HepG2 (cell line): ENCODE data around the gene SGMS1. TPM values are rescaled to one million over a fixed set of nuclear protein-coding genes. Genes with fewer than 3 reads are reported as not detected.

ENCODE experiments used
- ATF4 ChIP-seq, 2 experiments: fragments of 450-650 bp in 1 of 2; sonication (generic) in 1 of 2; formaldehyde crosslinking; IDR thresholded peaks; 2 replicates each; pipeline versions ENCODE4 v1.5.0 to v1.8.0; 2020 to 2022; ENCODE audit warnings: mild to moderate bottlenecking in 1 of 2, missing genetic modification reagents in 1 of 2
- ATF6 ChIP-seq: sonication (generic); formaldehyde crosslinking; conservative IDR thresholded peaks from 2 replicates; pipeline ENCODE4 v1.4.0; 2020; ENCODE audit warnings: missing genetic modification reagents
- ERF ChIP-seq: IDR thresholded peaks from 2 replicates; pipeline ENCODE4 v1.6.1; 2018; ENCODE audit warnings: missing biosample characterization, missing genetic modification reagents
- FOXJ3 ChIP-seq: sonication (generic); formaldehyde crosslinking; IDR thresholded peaks from 2 replicates; pipeline ENCODE4 v1.4.0; 2020; ENCODE audit warnings: missing genetic modification reagents, mild to moderate bottlenecking, borderline replicate concordance
- FOXP4 ChIP-seq: sonication (generic); formaldehyde crosslinking; IDR thresholded peaks from 2 replicates; pipeline ENCODE4 v1.4.0; 2020; ENCODE audit warnings: missing genetic modification reagents
- GMEB1 ChIP-seq: sonication (generic); formaldehyde crosslinking; IDR thresholded peaks from 2 replicates; pipeline ENCODE4 v1.5.1; 2020; ENCODE audit warnings: missing genetic modification reagents, mild to moderate bottlenecking, borderline replicate concordance
- KMT2A ChIP-seq: sonication (generic); formaldehyde crosslinking; IDR thresholded peaks from 2 replicates; pipeline ENCODE4 v1.4.0; 2020; ENCODE audit warnings: missing genetic modification reagents
- NCOA5 ChIP-seq: sonication (generic); formaldehyde crosslinking; IDR thresholded peaks from 2 replicates; pipeline ENCODE4 v1.4.0; 2020; ENCODE audit warnings: missing genetic modification reagents
- ZNF12 ChIP-seq: sonication (generic); formaldehyde crosslinking; IDR thresholded peaks from 2 replicates; pipeline ENCODE4 v1.5.0; 2020; ENCODE audit warnings: missing genetic modification reagents
- ZNF160 ChIP-seq: sonication (generic); formaldehyde crosslinking; IDR thresholded peaks from 2 replicates; pipeline ENCODE4 v1.8.0; 2022; ENCODE audit warnings: mild to moderate bottlenecking, inconsistent platforms, missing genetic modification reagents
- ZNF407 ChIP-seq: sonication (generic); formaldehyde crosslinking; IDR thresholded peaks from one replicate; pipeline ENCODE4 v1.5.1; 2020; ENCODE audit warnings: mild to moderate bottlenecking, missing genetic modification reagents; ENCODE audit errors: not compliant biosample characterization
- ZNF619 ChIP-seq: sonication (generic); formaldehyde crosslinking; IDR thresholded peaks from 2 replicates; pipeline ENCODE4 v1.4.0; 2020; ENCODE audit warnings: mild to moderate bottlenecking, missing genetic modification reagents
- ZNF672 ChIP-seq: sonication (generic); formaldehyde crosslinking; IDR thresholded peaks from 2 replicates; pipeline ENCODE4 v1.8.1; 2022; ENCODE audit warnings: missing genetic modification reagents
- ZNF766 ChIP-seq: sonication (generic); formaldehyde crosslinking; IDR thresholded peaks from 2 replicates; pipeline ENCODE4 v1.5.0; 2020; ENCODE audit warnings: missing genetic modification reagents, borderline replicate concordance
- polyA plus RNA-seq, 8 experiments: library from polyadenylated mRNA; depleted of rRNA in 3 of 8; stranded (reverse) in 7 of 8; unstranded in 1 of 8; fragments of >200 nt; fragmentation: Illumina TruSeq in 4 of 8; extraction: Trizol in 4 of 8; gene quantifications; 2 replicates each; pipeline versions ENCODE4 v1.2.1 to v1.2.3, GENCODE V29; 2011 to 2016; ENCODE audit warnings: low read depth in 4 of 8, missing spikeins in 1 of 8, mixed read lengths in 1 of 8; ENCODE audit not compliant: insufficient read depth in 1 of 8
- total RNA-seq, 5 experiments: library from RNA; depleted of rRNA; stranded (reverse); fragments of >200 nt; fragmentation: Illumina TruSeq; extraction: Trizol; gene quantifications; 2 replicates each; pipeline ENCODE4 v1.2.3, GENCODE V29; 2016; ENCODE audit warnings: low read depth in 1 of 5

Gene SGMS1
- total and polyA plus RNA-seq, 2 of the 13 experiments (the other 11 are each of a cell fraction or from before 2014, with no cell fraction given), result 6.5 to 15.1 TPM

- TF ChIP-seq FOXP4 (CRISPR knock-in tag), result peak; percentile 97
- no peak for TF ChIP-seq ZNF766
- peak; percentile 85; the same call in 1 of the 2 replicates for TF ChIP-seq FOXJ3
- TF ChIP-seq ZNF407 (CRISPR knock-in tag), result no peak
- no peak for TF ChIP-seq ATF6 (CRISPR knock-in tag)
- no peak for TF ChIP-seq ZNF12 (CRISPR knock-in tag)
- TF ChIP-seq ZNF160 (CRISPR knock-in tag), result no peak
- TF ChIP-seq GMEB1, result no peak
- no peak for TF ChIP-seq NCOA5 (CRISPR knock-in tag)
- TF ChIP-seq ATF4 (CRISPR knock-in tag; IDR thresholded peaks at IDR 0.05), result no peak
- peak; percentile 67; the same call in 1 of the 2 replicates for TF ChIP-seq ERF
- no peak for TF ChIP-seq ZNF619
- no peak for TF ChIP-seq ZNF672
- 0 out of 2 replicates have a peak, but pooled peaks have one; percentile 33 for TF ChIP-seq KMT2A
Measured at GRCh38 chr10:50501924-50502452, 121.8 kb downstream of the SGMS1 start (continued).
